ENCODE measurements around the gene TMPRSS3.

TMPRSS3 gene

DNA sequence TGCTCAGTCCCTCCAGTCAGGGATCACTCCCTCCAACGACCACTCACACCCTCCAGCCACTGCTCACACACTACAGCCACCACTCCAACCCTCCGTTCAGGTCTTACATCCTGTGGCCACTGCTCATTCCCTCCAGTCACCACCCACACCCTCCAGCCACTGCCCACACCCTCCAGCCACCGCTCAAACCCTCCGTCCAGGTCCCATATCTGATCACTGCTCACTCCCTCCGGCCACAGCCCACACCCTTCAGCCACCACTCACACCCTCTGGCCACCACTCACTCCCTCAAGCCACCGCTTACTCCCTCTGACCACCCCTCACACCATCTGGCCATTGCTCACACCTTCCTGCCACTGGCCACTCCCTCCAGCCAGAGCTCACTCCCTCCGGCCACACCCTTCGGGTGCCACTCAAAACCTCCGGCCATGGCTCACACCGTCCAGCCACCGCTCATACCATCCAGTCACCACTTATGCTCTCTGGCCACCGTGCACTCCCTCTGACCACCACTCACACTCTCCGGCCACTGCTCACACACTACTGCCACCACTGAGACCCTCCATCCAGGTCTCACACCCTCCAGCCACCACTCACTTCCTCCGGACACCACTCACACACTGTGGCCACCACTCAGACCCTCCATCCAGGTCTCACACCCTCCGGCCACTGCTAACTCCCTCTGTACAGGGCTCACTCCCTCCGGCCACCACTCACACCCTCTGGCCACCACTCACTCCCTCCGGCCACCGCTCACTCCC is 24.8 kb downstream of the TMPRSS3 start:
- no peak for DNase-seq (ENCODE audit: low read depth)

DNA sequence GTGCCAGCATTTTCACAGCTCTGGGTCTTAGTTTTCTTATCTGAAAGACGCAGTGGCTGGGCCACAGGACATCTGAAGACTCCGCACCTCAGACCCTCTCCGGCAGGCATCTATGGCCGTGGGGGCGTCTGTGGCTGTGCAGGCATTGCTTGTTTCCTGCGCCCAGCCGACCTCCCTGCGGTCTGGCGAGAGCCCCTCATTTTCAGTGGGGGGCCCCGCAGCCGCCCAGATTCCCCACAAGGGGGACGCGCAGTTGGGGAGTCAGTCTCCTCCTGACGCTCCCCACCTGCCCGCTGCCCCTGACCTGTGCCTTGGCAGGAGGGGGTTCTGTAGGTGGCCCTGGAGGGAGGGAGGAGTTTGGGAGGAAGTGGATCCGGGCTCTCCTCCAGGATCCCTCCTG is 26.0 kb downstream of the TMPRSS3 start:
- no peak for DNase-seq (ENCODE audit: low read depth)

DNA sequence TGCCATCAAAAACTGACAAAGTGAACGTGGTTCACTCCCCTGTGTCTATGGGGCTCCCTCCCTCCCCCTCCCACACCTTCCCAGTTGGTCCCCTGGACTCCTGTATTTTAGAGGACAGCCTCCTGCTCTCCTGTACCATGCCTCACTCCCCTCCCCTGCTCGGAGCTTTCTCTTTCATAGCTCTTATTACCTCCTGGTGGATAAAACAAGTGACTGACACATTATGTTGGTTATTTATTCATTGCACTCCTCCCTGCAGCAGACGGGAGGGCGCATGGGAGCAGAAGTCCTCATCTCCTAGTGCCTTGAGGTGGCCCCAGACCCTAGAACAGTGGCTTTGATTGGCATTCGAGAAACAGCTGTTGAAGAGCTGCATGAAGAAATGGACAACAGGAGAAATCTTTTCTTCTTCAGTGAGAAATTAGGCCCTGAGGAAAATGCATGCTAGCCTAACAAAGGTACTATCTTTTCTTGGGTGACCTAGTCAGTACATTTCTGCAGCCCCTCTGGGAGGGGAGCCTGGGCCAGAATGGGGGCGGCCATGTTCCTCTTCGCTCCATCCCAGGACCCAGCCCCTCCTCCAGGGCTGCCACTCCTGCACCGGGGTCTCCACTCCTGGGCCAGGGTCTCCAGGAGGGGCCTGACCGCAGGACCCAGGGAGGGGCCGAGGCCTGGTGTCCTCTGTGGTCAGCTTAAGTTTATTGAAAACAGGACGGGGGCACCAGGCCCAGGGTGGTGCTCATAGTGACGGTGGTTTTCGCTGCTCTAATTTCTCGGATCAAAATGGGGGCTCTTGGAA is 28.3 kb downstream of the TMPRSS3 start:
- DNase-seq (ENCODE audit: low read depth): no peak

GRCh38 chr21:42366292-42367010 is 29.4 kb downstream of the TMPRSS3 start, which contains the start of gene TFF1:
TSS of gene TFF1 (minus strand) at chr21:42366535. CDS start at chr21:42366495, 40 bp downstream.
- DNase-seq (ENCODE audit: low read depth): peak; percentile 37

GRCh38 chr21:42365770-42366169 is 30.1 kb downstream of the TMPRSS3 start:
- DNase-seq (ENCODE audit: low read depth): no peak

GRCh38 chr21:42364304-42364865 is 31.5 kb downstream of the TMPRSS3 start:
- DNase-seq (ENCODE audit: low read depth): no peak

DNA sequence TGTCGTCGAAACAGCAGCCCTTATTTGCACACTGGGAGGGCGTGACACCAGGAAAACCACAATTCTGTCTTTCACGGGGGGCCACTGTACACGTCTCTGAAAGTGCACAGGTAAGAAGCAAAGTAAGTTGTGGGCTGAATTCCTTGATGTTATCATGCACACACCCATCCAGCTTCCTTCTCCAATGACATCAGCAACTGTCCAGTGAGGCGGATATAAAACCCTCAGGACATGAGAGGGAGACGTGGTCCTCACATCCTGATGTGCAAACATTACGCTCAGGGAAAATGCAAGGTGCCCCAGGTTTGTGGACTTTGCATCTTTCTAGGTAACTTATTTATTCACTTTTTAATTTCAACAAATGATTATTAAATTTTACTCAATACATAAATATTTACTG is 32.5 kb downstream of the TMPRSS3 start:
- no peak for DNase-seq (ENCODE audit: low read depth)

GRCh38 chr21:42362700-42363099 is 33.2 kb downstream of the TMPRSS3 start:
- no peak for DNase-seq (ENCODE audit: low read depth)

- DNase-seq (ENCODE audit: low read depth): no peak
Observed at GRCh38 chr21:42362198-42362597, 33.7 kb downstream of the TMPRSS3 start.

GRCh38 chr21:42361286-42361685 is 34.6 kb downstream of the TMPRSS3 start:
- DNase-seq (ENCODE audit: low read depth): no peak

DNA sequence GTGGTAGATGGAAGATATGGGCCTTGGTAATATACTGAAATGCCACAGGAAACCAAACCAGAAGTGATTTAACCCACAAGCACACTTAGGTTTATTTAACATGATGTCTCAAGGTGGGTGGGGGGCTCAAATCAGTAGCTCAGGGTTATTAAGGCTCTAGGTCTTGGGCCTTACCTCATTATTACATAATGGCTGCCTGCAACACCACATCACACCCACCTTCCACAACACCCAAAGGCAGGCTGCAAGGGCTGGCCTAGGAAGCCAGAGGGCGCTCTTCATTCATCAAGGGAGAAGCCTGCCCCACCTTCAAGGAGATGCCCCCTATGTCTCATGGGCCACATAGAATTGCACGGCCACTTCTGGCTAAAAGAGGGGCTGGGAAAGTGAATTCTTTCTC is 35.5 kb downstream of the TMPRSS3 start:
- DNase-seq (ENCODE audit: low read depth): no peak

DNA sequence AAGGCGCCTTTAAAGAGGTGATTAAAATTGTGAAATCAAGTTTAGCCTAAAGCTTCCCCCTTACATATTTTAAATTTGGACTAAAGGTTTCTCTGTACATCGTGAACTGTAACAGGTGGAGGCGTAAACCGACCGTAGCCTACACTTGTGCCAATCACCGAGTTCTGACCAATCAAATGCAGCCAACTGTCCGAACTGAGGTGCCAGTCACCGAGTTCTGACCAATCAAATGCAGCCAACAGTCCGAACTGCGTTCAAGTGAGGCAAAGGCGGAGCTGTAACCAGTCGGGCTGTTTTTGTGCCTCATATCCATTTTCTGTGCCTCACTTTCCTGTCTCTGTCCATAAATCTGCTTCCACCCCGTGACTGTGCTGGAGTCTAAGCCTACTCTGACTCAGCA is 36.9 kb downstream of the TMPRSS3 start:
- no peak for DNase-seq (ENCODE audit: low read depth)

DNA sequence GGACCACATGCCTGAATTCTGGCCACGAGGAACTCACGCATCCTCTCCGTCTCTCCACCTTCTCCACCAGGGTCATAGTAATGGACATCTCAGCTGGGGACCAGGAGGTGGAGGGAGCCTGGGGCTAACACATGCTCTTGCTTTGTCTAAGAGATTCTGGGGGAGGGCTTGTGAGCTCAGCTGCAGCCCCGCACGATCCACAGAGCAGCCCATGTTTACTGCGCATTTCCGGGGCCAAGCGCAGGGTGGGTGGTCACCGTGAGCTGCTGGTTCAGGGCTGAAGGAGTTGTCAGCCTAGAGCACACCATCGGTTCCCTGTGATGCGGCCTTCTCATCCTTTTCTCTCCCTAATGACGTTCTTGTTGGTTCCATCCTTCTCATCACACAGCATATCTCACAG is 37.6 kb downstream of the TMPRSS3 start:
- DNase-seq (ENCODE audit: low read depth): no peak

GRCh38 chr21:42357307-42357706 is 38.5 kb downstream of the TMPRSS3 start:
- no peak for DNase-seq (ENCODE audit: low read depth)

DNA sequence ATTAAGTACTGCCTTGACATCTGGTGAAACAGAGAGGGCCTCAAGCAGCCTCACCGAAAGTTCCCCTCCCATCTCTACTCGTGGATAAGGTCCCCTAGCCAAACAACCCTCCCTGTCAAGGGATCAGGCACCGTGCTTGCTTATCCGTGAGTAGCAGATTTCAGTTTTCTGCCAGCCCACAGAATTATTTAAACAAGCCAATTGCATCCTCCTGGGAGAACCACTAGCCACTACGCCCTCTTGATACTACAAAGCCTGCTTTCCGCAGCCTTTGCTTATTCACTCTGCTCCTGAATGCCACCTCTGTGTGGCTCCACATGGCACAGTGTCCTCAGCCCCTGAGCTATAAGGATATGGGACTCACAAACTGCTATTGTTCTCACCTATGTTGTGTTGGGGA is 39.2 kb downstream of the TMPRSS3 start:
- DNase-seq (ENCODE audit: low read depth): no peak

GRCh38 chr21:42356046-42356445 is 39.8 kb downstream of the TMPRSS3 start:
- DNase-seq (ENCODE audit: low read depth): no peak

DNA sequence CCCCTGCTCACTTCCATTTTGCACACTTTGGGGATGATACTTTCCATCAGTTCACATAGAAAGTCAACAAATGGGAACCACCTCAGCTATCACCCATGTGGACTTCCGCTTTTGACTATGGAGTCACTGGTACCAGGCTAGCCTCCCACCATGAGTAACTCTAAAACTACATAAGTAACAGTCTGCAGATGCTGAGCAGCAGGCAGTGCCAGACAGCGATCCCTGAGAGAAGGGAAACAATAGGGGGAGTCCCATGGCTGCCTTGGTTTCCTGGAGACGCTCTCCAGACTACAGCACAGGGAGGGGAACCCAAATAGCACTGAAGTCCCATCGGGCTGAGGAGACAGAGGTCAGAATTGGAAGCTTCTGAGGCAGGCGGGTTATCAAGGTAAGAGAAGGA is 42.2 kb downstream of the TMPRSS3 start:
- DNase-seq (ENCODE audit: low read depth): no peak

- DNase-seq (ENCODE audit: low read depth): no peak
Observed at GRCh38 chr21:42352441-42353095, 43.3 kb downstream of the TMPRSS3 start.

- DNase-seq (ENCODE audit: low read depth): no peak
Observed at GRCh38 chr21:42351626-42352440, 44.0 kb downstream of the TMPRSS3 start.

- no peak for DNase-seq (ENCODE audit: low read depth)
Observed at GRCh38 chr21:42350927-42351426, 44.9 kb downstream of the TMPRSS3 start, which contains the start of gene TFF2. TSS of gene TFF2 (minus strand) at chr21:42350994. CDS start at chr21:42350957, 37 bp downstream.

All from ELR (cell line).